Fibroblast of villous mesenchyme (primary cell): Measurements from ENCODE around the gene MCC. TPM values are rescaled to one million over a fixed set of nuclear protein-coding genes. Genes with fewer than 3 reads are reported as not detected.

Experiments
- DNase-seq: peaks from one replicate; pipeline ENCODE4 v3.0.0-alpha.2; 2010; ENCODE audit warnings: low read depth
- H3K4me3 ChIP-seq: 2 replicates; pipeline ENCODE4 v1.5.1; 2011; ENCODE audit warnings: low read depth, mild to moderate bottlenecking, low read length
- CTCF ChIP-seq: IDR thresholded peaks from 2 replicates; pipeline ENCODE4 v1.5.1; 2012; ENCODE audit warnings: low read depth, mild to moderate bottlenecking, low read length; ENCODE audit not compliant: insufficient read depth
- total RNA-seq: library from RNA; depleted of rRNA; stranded (reverse); fragments of >200 nt; gene quantifications from 2 replicates; pipeline ENCODE4 v1.2.3, GENCODE V29; 2012

The MCC gene
- total RNA-seq, 1 donor, result 37.6 TPM

- DNase-seq, result peak; percentile 97
Observed at GRCh38 chr5:113255579-113256386, 232.5 kb downstream of the MCC start.

GRCh38 chr5:113255105-113255504 is 233.1 kb downstream of the MCC start:
- no peak overlapping the region for H3K4me3 ChIP-seq
- TF ChIP-seq CTCF, result no peak
- DNase-seq, result peak; percentile 85

More at GRCh38 chr5:113255579-113256386, 232.5 kb downstream of the MCC start:
- no peak for TF ChIP-seq CTCF
- no peak overlapping the region for H3K4me3 ChIP-seq

GRCh38 chr5:113253037-113253436 is 235.2 kb downstream of the MCC start:
- no peak for TF ChIP-seq CTCF
- DNase-seq, result no peak
- no peak overlapping the region for H3K4me3 ChIP-seq

GRCh38 chr5:113252066-113252465 is 236.2 kb downstream of the MCC start:
- DNase-seq, result no peak
- no peak overlapping the region for H3K4me3 ChIP-seq

GRCh38 chr5:113250341-113250953 is 237.8 kb downstream of the MCC start:
- no peak for TF ChIP-seq CTCF
- DNase-seq, result peak; percentile 99
- no peak overlapping the region for H3K4me3 ChIP-seq

More at GRCh38 chr5:113252066-113252465, 236.2 kb downstream of the MCC start:
- TF ChIP-seq CTCF, result no peak

- H3K4me3 ChIP-seq, result no peak overlapping the region
- TF ChIP-seq CTCF, result no peak
- peak; percentile 78 for DNase-seq
Observed at GRCh38 chr5:113249206-113249605, 239.0 kb downstream of the MCC start.
